Thyroid gland (tissue), 4 donors: ENCODE data around the gene LRIG1. TPM values are rescaled to one million over a fixed set of nuclear protein-coding genes. Genes with fewer than 3 reads are reported as not detected.
A peak's percentile ranks its signal among the peaks of the same experiment; 100 is the strongest.
"Not testable (repeated sequence)": the region's sequence is repeated elsewhere in the genome, so short reads cannot be mapped to it uniquely, and the experiment has no call there.

ENCODE experiments used
- DNase-seq, 2 donors: peaks; one replicate each; pipeline ENCODE4 v3.0.0-alpha.2; 2019
- H3K27ac ChIP-seq, 3 donors: fragments of 200-600 bp; sonication (generic); 1 replicate in 2 of 3; 2 replicates in 1 of 3; pipeline ENCODE4 v1.5.1; 2016 to 2019; ENCODE audit warnings: mild to moderate bottlenecking in 1 of 3, moderate library complexity in 1 of 3
- H3K27me3 ChIP-seq: fragments of 200-600 bp; sonication (generic); one replicate; pipeline ENCODE4 v1.5.1; 2019
- H3K36me3 ChIP-seq, 2 donors: fragments of 200-600 bp; sonication (generic); one replicate each; pipeline ENCODE4 v1.5.1; 2016 to 2019
- H3K4me1 ChIP-seq, 2 donors: fragments of 200-600 bp; sonication (generic); one replicate each; pipeline ENCODE4 v1.5.1; 2017 to 2019
- H3K4me3 ChIP-seq, 3 donors: fragments of 200-600 bp; sonication (generic); replicated peaks in 1 of 3; 1 replicate in 2 of 3; 2 replicates in 1 of 3; pipeline ENCODE4 v1.5.1; 2016; ENCODE audit warnings: mild to moderate bottlenecking in 1 of 3
- H3K9me3 ChIP-seq: fragments of 200-600 bp; sonication (generic); one replicate; pipeline ENCODE4 v1.5.1; 2017
- CTCF ChIP-seq, 6 experiments: fragments of 200-600 bp in 3 of 6; fragments of 450-650 bp in 3 of 6; sonication (generic) in 3 of 6; IDR thresholded peaks; one replicate each; pipeline ENCODE4 v1.5.1; 2016 to 2019; ENCODE audit warnings: antibody characterized with exemption in 6 of 6, mild to moderate bottlenecking in 2 of 6, inconsistent platforms in 1 of 6, moderate library complexity in 1 of 6
- POLR2A ChIP-seq, 2 donors: fragments of 450-650 bp; IDR thresholded peaks; one replicate each; pipeline ENCODE4 v1.6.1; 2017; ENCODE audit warnings: antibody characterized with exemption in 2 of 2, mild to moderate bottlenecking in 2 of 2, moderate library complexity in 1 of 2
- WGBS, 2 donors: methylation state at CpG; one replicate each; pipeline ENCODE4 v1.1.5; 2017; 5-methylcytosine and 5-hydroxymethylcytosine counted together
- intact Hi-C: fragments of 100-400 bp; cut with DNase I; formaldehyde crosslinking; loops from one replicate; pipeline ENCODE4 v1.15.1; 2023
- total RNA-seq, 4 donors: library from RNA; depleted of rRNA; stranded (reverse); fragments of >200 nt; gene quantifications; one replicate each; pipeline ENCODE4 v1.2.3, GENCODE V29; 2016

Gene LRIG1
- total RNA-seq, 4 donors from 2014 or later: 45.8 to 69.7 (median 61.7) TPM

- H3K4me1 ChIP-seq: peaks cover 39 to 57% of the 10 kb centered on the region in 2 donors
Measured at GRCh38 chr3:66426135-66426534, 74.7 kb downstream of the LRIG1 start.

GRCh38 chr3:66425576-66426114, 75.2 kb downstream of the LRIG1 start:
- no peaks in the 10 kb centered on the region for H3K9me3 ChIP-seq
- intact Hi-C loops: no loop called here
- peaks cover 39 to 54% of the 10 kb centered on the region in 2 donors for H3K4me1 ChIP-seq
- no peak overlapping the region for H3K4me3 ChIP-seq
- 87 to 94% methylated on average over 7 of the region's 7 CpGs for WGBS, 2 donors
- H3K27ac ChIP-seq: peak overlapping the region; percentile 18 to 41 (median 33)
- no peaks in the 10 kb centered on the region for H3K27me3 ChIP-seq
- no peaks in the 10 kb centered on the region for H3K36me3 ChIP-seq
- TF ChIP-seq POLR2A (IDR thresholded peaks at IDR 0.05) (no peak), CTCF (IDR thresholded peaks at IDR 0.05) (no peak)
- DNase-seq: no peak

More at GRCh38 chr3:66426135-66426534, 74.7 kb downstream of the LRIG1 start:
- DNase-seq: no peak
- no peak for TF ChIP-seq POLR2A (IDR thresholded peaks at IDR 0.05)
- no peak for TF ChIP-seq CTCF (IDR thresholded peaks at IDR 0.05)
- Histone ChIP-seq H3K27me3 (no peaks in the 10 kb centered on the region), H3K27ac (no peak overlapping the region), H3K36me3 (no peaks in the 10 kb centered on the region), H3K4me3 (no peak overlapping the region), H3K9me3 (no peaks in the 10 kb centered on the region)
- WGBS, 2 donors: 81 to 90% methylated on average over 1 of the region's 1 CpG
- intact Hi-C loops: no loop called here

- Histone ChIP-seq H3K27ac (peak overlapping the region; percentile 18 to 41 (median 33)), H3K9me3 (no peaks in the 10 kb centered on the region), H3K4me1 (peaks cover 39 to 54% of the 10 kb centered on the region in 2 donors), H3K4me3 (no peak overlapping the region), H3K36me3 (no peaks in the 10 kb centered on the region), H3K27me3 (no peaks in the 10 kb centered on the region)
- no peak for TF ChIP-seq CTCF (IDR thresholded peaks at IDR 0.05)
- no peak for TF ChIP-seq POLR2A (IDR thresholded peaks at IDR 0.05)
- intact Hi-C loops: no loop called here
- DNase-seq: peak; percentile 29 to 44
- 30 to 31% methylated on average over 5 of the region's 5 CpGs for WGBS, 2 donors
Measured at GRCh38 chr3:66425032-66425431, 75.8 kb downstream of the LRIG1 start.

- no peak for DNase-seq
- no peak overlapping the region for H3K27ac ChIP-seq
- TF ChIP-seq CTCF (IDR thresholded peaks at IDR 0.05): no peak
- TF ChIP-seq POLR2A (IDR thresholded peaks at IDR 0.05): no peak
- H3K27me3 ChIP-seq: no peaks in the 10 kb centered on the region
- H3K4me1 ChIP-seq: peaks cover 42 to 53% of the 10 kb centered on the region in 2 donors
- intact Hi-C loops: no loop called here
- H3K36me3 ChIP-seq: no peaks in the 10 kb centered on the region
- no peaks in the 10 kb centered on the region for H3K9me3 ChIP-seq
- 42 to 80% methylated on average over 3 of the region's 3 CpGs for WGBS, 2 donors
- H3K4me3 ChIP-seq: no peak overlapping the region
Measured at GRCh38 chr3:66423791-66424190, 77.0 kb downstream of the LRIG1 start.

GRCh38 chr3:66421893-66422292, 78.9 kb downstream of the LRIG1 start:
- H3K4me3 ChIP-seq, H3K27ac ChIP-seq, intact Hi-C loops, H3K9me3 ChIP-seq, H3K36me3 ChIP-seq, H3K27me3 ChIP-seq, DNase-seq: not testable (repeated sequence)
- H3K4me1 ChIP-seq: peaks cover 38 to 44% of the 10 kb centered on the region in 2 donors
- WGBS, 2 donors: 99 to 100% methylated on average over 3 of the region's 3 CpGs

- 100% methylated on average over 2 to 3 of the region's 3 CpGs for WGBS, 2 donors
- H3K36me3 ChIP-seq, H3K9me3 ChIP-seq, H3K27me3 ChIP-seq, DNase-seq, H3K4me3 ChIP-seq, H3K27ac ChIP-seq, intact Hi-C loops: not testable (repeated sequence)
- H3K4me1 ChIP-seq: peaks cover 37 to 38% of the 10 kb centered on the region in 2 donors
Measured at GRCh38 chr3:66421144-66421543, 79.7 kb downstream of the LRIG1 start.
